IMR-90 (cell line): ENCODE measurements around the gene ANO2. TPM values are rescaled to one million over a fixed set of nuclear protein-coding genes. Genes with fewer than 3 reads are reported as not detected.
"Not testable (repeated sequence)": the region's sequence is repeated elsewhere in the genome, so short reads cannot be mapped to it uniquely, and the experiment has no call there.

Experiments
- ATAC-seq: fragments of 200-7000 bp; cut with Tn5 transposase; 2 replicates; pipeline ENCODE4 v1.9.1; 2020; ENCODE audit warnings: low read depth, mild to moderate bottlenecking, moderate library complexity
- BruUV-seq: library from RNA; stranded (reverse); fragments of 400-500 nt; replicated peaks from 2 replicates; lab custom pipeline; 2021; lab: Mats Ljungman, UMichigan
- CTCF ChIA-PET: fragments of 300-600 bp; formaldehyde crosslinking; extraction: SDS; loops from one replicate; lab custom pipeline; 2021; ENCODE audit warnings: antibody characterized with exemption; lab: Yijun Ruan, JAX
- POLR2A ChIA-PET: fragments of 300-600 bp; sonication (Branson Sonifier 250); formaldehyde crosslinking; loops from one replicate; lab custom pipeline; 2022; ENCODE audit warnings: antibody characterized with exemption; ENCODE audit not compliant: unreplicated experiment; lab: Charles Lee
- DNase-seq: peaks from one replicate; pipeline ENCODE4 v3.0.0; 2013
- H2AFZ ChIP-seq: replicated peaks from 2 replicates; pipeline ENCODE3; 2013; ENCODE audit warnings: low read length, mild to moderate bottlenecking; ENCODE audit not compliant: poor library complexity
- H2AK5ac ChIP-seq: 2 replicates; pipeline ENCODE4 v1.6.1; 2013; ENCODE audit warnings: low read depth, low read length, inconsistent platforms
- H2AK9ac ChIP-seq: replicated peaks from 2 replicates; pipeline ENCODE3; 2013; ENCODE audit warnings: mild to moderate bottlenecking, low read depth, low read length, moderate library complexity; ENCODE audit not compliant: poor library complexity
- H2BK120ac ChIP-seq: 2 replicates; pipeline ENCODE4 v1.6.1; 2013; ENCODE audit warnings: low read depth, low read length, inconsistent platforms
- H2BK15ac ChIP-seq: 3 replicates; pipeline ENCODE4 v1.6.1; 2013; ENCODE audit warnings: low read depth, low read length, inconsistent platforms
- H2BK20ac ChIP-seq: 2 replicates; pipeline ENCODE4 v1.6.1; 2013; ENCODE audit warnings: low read depth, mild to moderate bottlenecking, inconsistent platforms, low read length, moderate library complexity
- H2BK5ac ChIP-seq: 2 replicates; pipeline ENCODE4 v1.6.1; 2013; ENCODE audit warnings: mild to moderate bottlenecking, low read depth, low read length, inconsistent platforms; ENCODE audit not compliant: poor library complexity, severe bottlenecking
- H3K14ac ChIP-seq: replicated peaks from 2 replicates; pipeline ENCODE4 v1.6.1; 2013; ENCODE audit warnings: low read depth, low read length, inconsistent platforms
- H3K18ac ChIP-seq: 2 replicates; pipeline ENCODE4 v1.6.1; 2013; ENCODE audit warnings: low read depth, low read length, control low read depth
- H3K23ac ChIP-seq: 2 replicates; pipeline ENCODE4 v1.6.1; 2013; ENCODE audit warnings: low read depth, low read length, inconsistent platforms
- H3K27ac ChIP-seq: 2 replicates; pipeline ENCODE4 v1.5.1; 2013; ENCODE audit warnings: mild to moderate bottlenecking, control low read depth, low read length; ENCODE audit not compliant: insufficient read depth
- H3K27me3 ChIP-seq: 2 replicates; pipeline ENCODE4 v1.6.1; 2013; ENCODE audit warnings: low read length; ENCODE audit not compliant: control insufficient read depth, insufficient read depth
- H3K36me3 ChIP-seq: 2 replicates; pipeline ENCODE4 v1.6.1; 2013; ENCODE audit warnings: low read length, mixed read lengths; ENCODE audit not compliant: control insufficient read depth, insufficient read depth
- H3K4ac ChIP-seq: 2 replicates; pipeline ENCODE4 v1.6.1; 2013; ENCODE audit warnings: low read depth, low read length, inconsistent platforms
- H3K4me1 ChIP-seq: 2 replicates; pipeline ENCODE4 v1.6.1; 2013; ENCODE audit warnings: low read length, mixed read lengths; ENCODE audit not compliant: control insufficient read depth, insufficient read depth
- H3K4me2 ChIP-seq: 2 replicates; pipeline ENCODE4 v1.6.1; 2013; ENCODE audit warnings: low read depth, mild to moderate bottlenecking, control low read depth, low read length, moderate library complexity
- H3K4me3 ChIP-seq: 2 replicates; pipeline ENCODE4 v1.5.1; 2013; ENCODE audit warnings: low read depth, mild to moderate bottlenecking, control low read depth, low read length, moderate library complexity; ENCODE audit not compliant: insufficient read depth
- H3K56ac ChIP-seq: 2 replicates; pipeline ENCODE4 v1.6.1; 2013; ENCODE audit warnings: low read length, inconsistent platforms; ENCODE audit not compliant: insufficient read depth; ENCODE audit errors: extremely low read depth
- H3K79me1 ChIP-seq, 2 experiments: 2 replicates each; pipeline ENCODE4 v1.6.1; 2013; ENCODE audit warnings: low read length in 2 of 2, inconsistent platforms in 1 of 2, low read depth in 1 of 2
- H3K9ac ChIP-seq: 2 replicates; pipeline ENCODE4 v1.6.1; 2013; ENCODE audit warnings: low read depth, low read length, control low read depth
- H3K9me1 ChIP-seq: 2 replicates; pipeline ENCODE4 v1.6.1; 2013; ENCODE audit warnings: low read length, inconsistent platforms; ENCODE audit not compliant: insufficient read depth
- H3K9me3 ChIP-seq: 2 replicates; pipeline ENCODE4 v1.6.1; 2013; ENCODE audit warnings: low read length; ENCODE audit not compliant: control insufficient read depth, insufficient read depth
- H4K20me1 ChIP-seq: 2 replicates; pipeline ENCODE4 v1.6.1; 2013; ENCODE audit warnings: low read length, inconsistent platforms; ENCODE audit not compliant: insufficient read depth
- H4K5ac ChIP-seq: 2 replicates; pipeline ENCODE4 v1.6.1; 2013; ENCODE audit warnings: mild to moderate bottlenecking, low read depth, low read length, control low read depth
- H4K8ac ChIP-seq, 2 experiments: 2 replicates each; pipeline ENCODE4 v1.6.1; 2013; ENCODE audit warnings: low read depth in 2 of 2, low read length in 2 of 2, control low read depth in 1 of 2, inconsistent platforms in 1 of 2
- H4K91ac ChIP-seq: 2 replicates; pipeline ENCODE4 v1.6.1; 2013; ENCODE audit warnings: low read depth, low read length, inconsistent platforms; ENCODE audit not compliant: insufficient read depth
- WGBS, 2 experiments: methylation state at CpG; one replicate each; pipeline versions ENCODE4 v1.1.5 to v1.1.7; 2013; ENCODE audit warnings: missing lambda C conversion rate in 2 of 2; ENCODE audit not compliant: insufficient read length in 1 of 2; ENCODE audit errors: extremely low coverage in 2 of 2; 5-methylcytosine and 5-hydroxymethylcytosine counted together
- dilution Hi-C: fragments of 300-500 bp; cut with HindIII; formaldehyde crosslinking; loops from one replicate; pipeline ENCODE4 v1.14.3; 2018; ENCODE audit warnings: low sequenced_read_pairs; ENCODE audit not compliant: unreplicated experiment
- in situ Hi-C: fragments of 300-500 bp; cut with MboI; formaldehyde crosslinking; loops from 3 replicates; pipeline ENCODE4 v1.14.3; 2019; ENCODE audit warnings: low sequenced_read_pairs, inconsistent platforms, mixed read lengths
- intact Hi-C: fragments of 100-400 bp; cut with micrococcal nuclease; formaldehyde crosslinking; loops from 2 replicates; pipeline ENCODE4 v1.10.0; 2022
- polyA plus RNA-seq, 3 experiments: library from polyadenylated mRNA; depleted of rRNA; stranded (reverse); fragments of >200 nt; gene quantifications; 2 replicates each; pipeline ENCODE4 v1.2.3, GENCODE V29; 2012; ENCODE audit warnings: low replicate concordance in 1 of 3
- total RNA-seq: library from RNA; depleted of rRNA; stranded (reverse); fragments of >200 nt; gene quantifications from 2 replicates; pipeline ENCODE4 v1.2.3, GENCODE V29; 2012

The ANO2 gene
- total and polyA plus RNA-seq, 2 of the 4 experiments (the other 2 are of a cell fraction): 0.22 TPM; not detected in 1

GRCh38 chr12:5887819-5888218 is 57.2 kb downstream of the ANO2 start:
- H2AK5ac ChIP-seq, H3K27ac ChIP-seq, H3K9me3 ChIP-seq, H4K20me1 ChIP-seq, H3K14ac ChIP-seq, H3K4me1 ChIP-seq, H3K23ac ChIP-seq, CTCF ChIA-PET, H2BK120ac ChIP-seq, H4K5ac ChIP-seq, H3K9me1 ChIP-seq, H3K36me3 ChIP-seq, H2BK15ac ChIP-seq, H2BK20ac ChIP-seq, H3K56ac ChIP-seq, H3K4me3 ChIP-seq, intact Hi-C loops, H3K18ac ChIP-seq, H2AK9ac ChIP-seq, H3K27me3 ChIP-seq, ATAC-seq, H4K91ac ChIP-seq, BruUV-seq, H2BK5ac ChIP-seq, H3K4ac ChIP-seq, H3K4me2 ChIP-seq, dilution Hi-C loops, H4K8ac ChIP-seq, H2AFZ ChIP-seq, POLR2A ChIA-PET, H3K9ac ChIP-seq, DNase-seq, H3K79me1 ChIP-seq, in situ Hi-C loops: not testable (repeated sequence)
- 85% methylated on average over 9 of the region's 16 CpGs; no CpG with 5 or more reads in 1 of the 2 experiments for WGBS, 2 experiments
